ENCODE measurements around the gene SPSB3.

Gene SPSB3

DNA sequence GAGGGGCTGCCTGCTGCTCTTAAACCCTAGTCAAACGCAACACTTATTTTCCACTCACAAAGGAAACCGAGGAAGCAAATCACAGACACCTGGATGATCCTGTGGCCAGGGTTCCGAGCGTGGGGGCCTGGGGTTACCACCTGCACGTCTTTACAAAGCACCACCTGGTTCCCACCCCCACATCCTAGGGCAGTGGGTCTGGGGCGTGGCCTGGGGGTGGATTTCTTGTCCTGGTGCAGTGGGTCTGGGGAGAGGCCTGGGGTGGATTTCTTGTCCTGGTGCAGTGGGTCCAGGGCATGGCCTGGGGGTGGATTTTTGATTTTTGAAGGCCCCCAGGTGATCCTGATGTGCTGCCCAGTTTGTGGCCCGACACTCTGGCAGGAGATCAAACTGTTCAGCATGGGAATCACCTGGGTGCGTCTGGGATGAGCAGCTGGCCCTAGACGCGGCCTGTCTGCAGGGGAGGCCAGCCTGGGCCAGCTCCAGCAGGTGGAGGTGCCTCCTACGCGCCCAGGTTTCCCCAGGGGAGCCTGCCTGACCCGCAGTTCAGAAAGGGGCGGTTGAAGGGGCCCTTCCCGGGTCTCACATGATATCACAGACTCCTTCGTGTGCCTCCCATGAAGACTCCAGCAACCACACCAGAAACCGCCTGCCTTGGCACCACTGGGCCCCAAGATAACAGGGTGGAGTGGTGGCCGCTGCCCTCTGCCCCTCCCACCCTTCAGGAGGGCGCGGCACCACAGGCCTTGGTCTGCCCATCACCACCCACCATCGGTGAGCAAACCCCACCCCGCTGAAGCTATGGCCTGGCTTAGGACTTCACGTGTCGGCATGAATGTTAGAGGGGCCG lies 38.0 kb upstream of the SPSB3 start:
- DNase-seq (ENCODE audit: low read depth): no peak
- TF ChIP-seq, protein P1, sequence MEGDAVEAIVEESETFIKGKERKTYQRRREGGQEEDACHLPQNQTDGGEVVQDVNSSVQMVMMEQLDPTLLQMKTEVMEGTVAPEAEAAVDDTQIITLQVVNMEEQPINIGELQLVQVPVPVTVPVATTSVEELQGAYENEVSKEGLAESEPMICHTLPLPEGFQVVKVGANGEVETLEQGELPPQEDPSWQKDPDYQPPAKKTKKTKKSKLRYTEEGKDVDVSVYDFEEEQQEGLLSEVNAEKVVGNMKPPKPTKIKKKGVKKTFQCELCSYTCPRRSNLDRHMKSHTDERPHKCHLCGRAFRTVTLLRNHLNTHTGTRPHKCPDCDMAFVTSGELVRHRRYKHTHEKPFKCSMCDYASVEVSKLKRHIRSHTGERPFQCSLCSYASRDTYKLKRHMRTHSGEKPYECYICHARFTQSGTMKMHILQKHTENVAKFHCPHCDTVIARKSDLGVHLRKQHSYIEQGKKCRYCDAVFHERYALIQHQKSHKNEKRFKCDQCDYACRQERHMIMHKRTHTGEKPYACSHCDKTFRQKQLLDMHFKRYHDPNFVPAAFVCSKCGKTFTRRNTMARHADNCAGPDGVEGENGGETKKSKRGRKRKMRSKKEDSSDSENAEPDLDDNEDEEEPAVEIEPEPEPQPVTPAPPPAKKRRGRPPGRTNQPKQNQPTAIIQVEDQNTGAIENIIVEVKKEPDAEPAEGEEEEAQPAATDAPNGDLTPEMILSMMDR (conservative IDR thresholded peaks at IDR 0.05; ENCODE audit: low read depth, low read length): no peak

DNA sequence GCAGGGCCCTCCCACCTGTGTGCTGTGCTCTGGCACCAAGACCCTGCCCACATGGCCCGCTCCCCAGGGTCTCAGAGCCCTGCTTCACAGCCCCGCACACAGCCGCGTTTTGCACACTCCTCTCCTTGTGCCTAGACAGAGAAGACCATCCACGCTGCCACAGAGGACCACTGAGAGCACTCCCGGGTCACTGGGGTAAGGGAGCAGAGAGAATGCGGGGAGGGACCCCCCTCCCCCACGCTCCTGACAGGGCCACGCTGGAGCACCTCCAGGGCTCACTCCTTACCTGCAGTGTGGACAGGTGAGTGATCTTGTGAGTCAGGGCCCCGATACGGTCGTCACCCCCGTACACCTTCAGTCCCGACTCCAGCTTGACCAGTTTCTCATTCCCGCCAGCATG lies 37.2 kb upstream of the SPSB3 start:
- no peak for DNase-seq (ENCODE audit: low read depth)
- TF ChIP-seq, protein P1 (conservative IDR thresholded peaks at IDR 0.05; ENCODE audit: low read depth, low read length): no peak
- H3K4me3 ChIP-seq (ENCODE audit: low read depth, low read length): no peak overlapping the region

More for the DNA sequence above, 38.0 kb upstream of the SPSB3 start:
- H3K4me3 ChIP-seq (ENCODE audit: low read depth, low read length): no peak overlapping the region

- no peak overlapping the region for H3K4me3 ChIP-seq (ENCODE audit: low read depth, low read length)
- DNase-seq (ENCODE audit: low read depth): no peak
- TF ChIP-seq, protein P1 (conservative IDR thresholded peaks at IDR 0.05; ENCODE audit: low read depth, low read length): no peak
Observed at GRCh38 chr16:1818873-1819525, 36.6 kb upstream of the SPSB3 start.

GRCh38 chr16:1818204-1818872 lies 36.0 kb upstream of the SPSB3 start:
- H3K4me3 ChIP-seq (ENCODE audit: low read depth, low read length): no peak overlapping the region
- no peak for DNase-seq (ENCODE audit: low read depth)
- TF ChIP-seq, protein P1 (conservative IDR thresholded peaks at IDR 0.05; ENCODE audit: low read depth, low read length): no peak

DNA sequence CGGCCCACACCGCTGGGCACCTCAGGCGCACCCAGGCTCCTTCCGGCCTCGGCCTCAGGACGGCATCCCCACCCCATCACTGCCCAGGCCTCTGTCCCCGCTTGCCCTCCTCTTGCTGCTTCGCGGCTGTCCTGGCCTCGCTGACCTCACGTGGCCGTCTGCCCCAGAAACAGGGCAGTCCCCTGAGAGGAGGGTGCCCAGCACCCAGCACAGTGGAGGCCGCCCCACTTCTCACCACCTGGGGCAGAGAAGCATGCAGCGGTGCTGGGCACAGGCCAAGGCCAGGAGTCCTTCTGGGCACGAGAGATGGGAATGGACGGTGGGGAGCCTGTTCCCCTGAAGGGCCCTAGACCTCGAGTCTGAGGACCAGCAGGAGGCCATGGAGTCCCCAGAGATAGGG lies 35.3 kb upstream of the SPSB3 start:
- no peak for DNase-seq (ENCODE audit: low read depth)
- TF ChIP-seq, protein P1 (conservative IDR thresholded peaks at IDR 0.05; ENCODE audit: low read depth, low read length): no peak
- no peak overlapping the region for H3K4me3 ChIP-seq (ENCODE audit: low read depth, low read length)

GRCh38 chr16:1817276-1817589 lies 34.9 kb upstream of the SPSB3 start:
- no peak overlapping the region for H3K4me3 ChIP-seq (ENCODE audit: low read depth, low read length)
- TF ChIP-seq, protein P1 (conservative IDR thresholded peaks at IDR 0.05; ENCODE audit: low read depth, low read length): no peak
- DNase-seq (ENCODE audit: low read depth): no peak
